Lung (tissue), 12 donors: ENCODE results near the gene CFAP157. TPM values are rescaled to one million over a fixed set of nuclear protein-coding genes. Genes with fewer than 3 reads are reported as not detected.

Experiments used
- ATAC-seq: fragments of 200-7000 bp; cut with Tn5 transposase; one replicate; pipeline ENCODE4 v1.9.1; 2020; ENCODE audit warnings: moderate number of reproducible peaks; ENCODE audit not compliant: insufficient read depth, low FRiP score
- DNase-seq, 3 donors: peaks; one replicate each; pipeline ENCODE4 v3.0.0-alpha.2; 2013 to 2017
- H3K27ac ChIP-seq, 2 donors: one replicate each; pipeline ENCODE4 v1.5.1; 2013; ENCODE audit warnings: mild to moderate bottlenecking in 2 of 2, moderate library complexity in 2 of 2, control low read depth in 1 of 2, inconsistent platforms in 1 of 2, low read depth in 1 of 2, low read length in 1 of 2
- H3K27me3 ChIP-seq, 3 donors: one replicate each; pipeline ENCODE4 v1.5.1; 2013; ENCODE audit warnings: low read length in 2 of 3; ENCODE audit not compliant: control insufficient read depth in 3 of 3, insufficient read depth in 3 of 3
- H3K36me3 ChIP-seq, 4 donors: one replicate each; pipeline ENCODE4 v1.5.1; 2013; ENCODE audit warnings: low read length in 4 of 4, mild to moderate bottlenecking in 1 of 4, moderate library complexity in 1 of 4; ENCODE audit not compliant: control insufficient read depth in 4 of 4, insufficient read depth in 4 of 4
- H3K4me1 ChIP-seq, 5 donors: one replicate each; pipeline ENCODE4 v1.5.1; 2013; ENCODE audit warnings: low read length in 5 of 5, mild to moderate bottlenecking in 2 of 5, moderate library complexity in 1 of 5; ENCODE audit not compliant: control insufficient read depth in 5 of 5, insufficient read depth in 5 of 5
- H3K4me3 ChIP-seq: one replicate; pipeline ENCODE4 v1.5.1; 2013; ENCODE audit warnings: mild to moderate bottlenecking, control low read depth, moderate library complexity
- H3K9ac ChIP-seq, 2 donors: one replicate each; pipeline ENCODE4 v1.5.1; 2013; ENCODE audit warnings: low read length in 2 of 2, control low read depth in 1 of 2; ENCODE audit not compliant: insufficient read depth in 1 of 2
- H3K9me3 ChIP-seq, 4 donors: one replicate each; pipeline ENCODE4 v1.5.1; 2013; ENCODE audit warnings: low read length in 3 of 4, mild to moderate bottlenecking in 1 of 4, moderate library complexity in 1 of 4; ENCODE audit not compliant: control insufficient read depth in 4 of 4, insufficient read depth in 3 of 4
- WGBS, 2 donors: extraction: QIAGEN DNeasy Blood & Tissue Kit; methylation state at CpG; one replicate each; pipeline ENCODE4 v1.1.7; 2013; 5-methylcytosine and 5-hydroxymethylcytosine counted together
- polyA plus RNA-seq, 2 donors: library from polyadenylated mRNA; stranded (reverse); fragments of 200-250 nt; gene quantifications; one replicate each; pipeline ENCODE4 v1.2.1, GENCODE V29; 2013
- total RNA-seq, 2 donors: library from RNA; depleted of rRNA in 1 of 2; stranded (reverse); fragments of >200 nt in 1 of 2; gene quantifications; one replicate each; pipeline ENCODE4 v1.2.1, GENCODE V29; 2014 to 2021
- TF ChIP-seq, protein P1 (sequence below): IDR thresholded peaks from 2 replicates; pipeline ENCODE4 v1.5.1; 2012; ENCODE audit warnings: mild to moderate bottlenecking; ENCODE audit errors: control extremely low read depth, extremely low read depth
- donor health status: control.
- donor health status: control.
- donor health status: Bipolar disorder and iron deficiency.
- donor health status: healthy.
- donor health status: DM: yes; HTN: yes; CAD: no.

The CFAP157 gene
- total and polyA plus RNA-seq, 4 donors = 14.6 to 40.6 (median 16.1) TPM

DNA sequence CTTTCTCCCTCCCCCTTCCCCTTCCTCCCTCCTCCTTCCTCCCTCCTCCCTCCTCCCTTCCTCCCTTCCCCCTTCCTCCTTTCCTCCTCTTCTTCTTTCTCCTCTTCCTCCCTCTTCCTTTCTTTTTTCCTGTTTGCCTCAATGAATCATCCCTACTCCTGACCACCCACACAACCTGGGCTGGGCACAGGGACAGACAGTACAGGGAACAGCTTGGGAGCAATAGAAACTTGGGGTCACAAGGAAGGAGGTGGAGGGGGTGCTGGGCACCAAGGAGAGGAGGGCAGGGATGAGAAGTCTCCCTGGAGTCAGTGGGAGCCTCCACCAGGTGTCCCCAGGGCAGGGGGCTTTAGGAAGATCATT, 14.1 kb downstream of the CFAP157 start:
- Histone ChIP-seq H3K27me3 (no peaks in the 10 kb centered on the region), H3K27ac (no peak overlapping the region), H3K9ac (no peak overlapping the region), H3K4me3 (no peak overlapping the region), H3K9me3 (no peaks in the 10 kb centered on the region), H3K36me3 (no peaks in the 10 kb centered on the region), H3K4me1 (peaks cover 0 to 12% (median 4%) of the 10 kb centered on the region in 5 donors)
- ATAC-seq (no peak), DNase-seq (no peak)
- TF ChIP-seq, protein P1, sequence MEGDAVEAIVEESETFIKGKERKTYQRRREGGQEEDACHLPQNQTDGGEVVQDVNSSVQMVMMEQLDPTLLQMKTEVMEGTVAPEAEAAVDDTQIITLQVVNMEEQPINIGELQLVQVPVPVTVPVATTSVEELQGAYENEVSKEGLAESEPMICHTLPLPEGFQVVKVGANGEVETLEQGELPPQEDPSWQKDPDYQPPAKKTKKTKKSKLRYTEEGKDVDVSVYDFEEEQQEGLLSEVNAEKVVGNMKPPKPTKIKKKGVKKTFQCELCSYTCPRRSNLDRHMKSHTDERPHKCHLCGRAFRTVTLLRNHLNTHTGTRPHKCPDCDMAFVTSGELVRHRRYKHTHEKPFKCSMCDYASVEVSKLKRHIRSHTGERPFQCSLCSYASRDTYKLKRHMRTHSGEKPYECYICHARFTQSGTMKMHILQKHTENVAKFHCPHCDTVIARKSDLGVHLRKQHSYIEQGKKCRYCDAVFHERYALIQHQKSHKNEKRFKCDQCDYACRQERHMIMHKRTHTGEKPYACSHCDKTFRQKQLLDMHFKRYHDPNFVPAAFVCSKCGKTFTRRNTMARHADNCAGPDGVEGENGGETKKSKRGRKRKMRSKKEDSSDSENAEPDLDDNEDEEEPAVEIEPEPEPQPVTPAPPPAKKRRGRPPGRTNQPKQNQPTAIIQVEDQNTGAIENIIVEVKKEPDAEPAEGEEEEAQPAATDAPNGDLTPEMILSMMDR = no peak

DNA sequence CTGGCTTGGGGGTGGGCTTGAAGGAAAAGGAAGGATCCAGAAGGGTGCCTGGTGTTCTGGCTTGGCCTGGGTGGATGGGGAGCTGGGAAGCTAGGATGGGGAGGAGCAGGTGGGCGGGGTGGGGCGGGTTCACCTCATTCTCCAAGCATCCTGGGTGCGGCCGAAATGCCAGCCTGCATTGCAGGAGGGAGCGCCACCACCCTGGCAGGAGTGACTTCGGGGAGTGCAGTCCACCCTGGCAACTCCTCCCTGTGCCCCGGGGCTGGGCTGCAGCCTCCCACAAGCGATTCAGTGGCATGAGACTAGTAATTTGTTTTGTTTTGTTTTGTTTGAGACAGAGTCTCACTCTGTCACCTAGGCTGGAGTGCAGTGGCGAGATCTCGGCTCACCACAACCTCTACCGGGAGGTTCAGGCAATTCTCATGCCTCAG, 14.6 kb downstream of the CFAP157 start:
- TF ChIP-seq, protein P1 = no peak
- no peak for ATAC-seq
- H3K4me3 ChIP-seq = no peak overlapping the region
- no peaks in the 10 kb centered on the region for H3K27me3 ChIP-seq
- no peak overlapping the region for H3K27ac ChIP-seq
- H3K9ac ChIP-seq = no peak overlapping the region
- WGBS, 2 donors = 65 to 69% methylated on average over 11 of the region's 11 CpGs
- DNase-seq = no peak
- H3K4me1 ChIP-seq = peaks cover 0 to 9% (median 4%) of the 10 kb centered on the region in 5 donors
- no peaks in the 10 kb centered on the region for H3K9me3 ChIP-seq
- no peaks in the 10 kb centered on the region for H3K36me3 ChIP-seq

DNA sequence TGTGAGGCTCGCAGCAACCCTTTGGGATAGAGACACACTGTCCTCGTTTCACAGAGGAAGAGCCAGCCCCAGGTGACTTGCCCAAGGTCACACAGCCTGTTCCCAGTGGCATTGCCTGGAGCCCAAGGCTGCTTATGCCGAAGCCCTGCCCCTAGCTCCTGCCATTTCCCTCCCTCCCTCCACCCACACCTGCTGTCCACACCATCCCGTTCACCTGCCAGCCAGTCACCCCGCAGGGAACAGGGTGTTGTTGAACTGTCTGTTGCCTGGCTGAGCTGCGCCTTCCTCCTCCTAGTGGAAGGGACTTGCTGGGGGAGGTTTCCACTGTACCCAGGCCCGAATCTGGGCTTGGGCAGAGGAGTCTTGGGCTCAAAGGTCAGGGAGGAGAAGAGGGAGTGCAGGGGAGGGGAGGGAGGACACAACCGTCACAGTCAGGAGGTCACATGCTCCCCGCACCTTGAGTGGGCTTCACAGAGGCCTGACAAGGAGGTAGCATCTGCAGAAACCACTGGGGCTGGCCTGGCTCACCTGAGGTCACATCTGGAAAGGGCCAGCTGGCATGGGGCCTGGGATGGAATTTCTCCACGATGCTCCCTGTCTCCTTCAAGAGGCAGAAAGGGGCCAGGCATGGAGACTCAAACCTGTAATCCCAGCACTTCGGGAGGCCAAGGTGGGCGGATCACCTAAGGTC, 15.4 kb downstream of the CFAP157 start:
- H3K27ac ChIP-seq = no peak overlapping the region
- H3K4me3 ChIP-seq = no peak overlapping the region
- TF ChIP-seq, protein P1 = no peak
- no peak overlapping the region for H3K9ac ChIP-seq
- no peaks in the 10 kb centered on the region for H3K27me3 ChIP-seq
- H3K36me3 ChIP-seq = no peaks in the 10 kb centered on the region
- WGBS, 2 donors = 81 to 91% methylated on average over 12 of the region's 12 CpGs
- DNase-seq = no peak
- peaks cover 0 to 9% (median 4%) of the 10 kb centered on the region in 5 donors for H3K4me1 ChIP-seq
- no peaks in the 10 kb centered on the region for H3K9me3 ChIP-seq
- no peak for ATAC-seq

DNA sequence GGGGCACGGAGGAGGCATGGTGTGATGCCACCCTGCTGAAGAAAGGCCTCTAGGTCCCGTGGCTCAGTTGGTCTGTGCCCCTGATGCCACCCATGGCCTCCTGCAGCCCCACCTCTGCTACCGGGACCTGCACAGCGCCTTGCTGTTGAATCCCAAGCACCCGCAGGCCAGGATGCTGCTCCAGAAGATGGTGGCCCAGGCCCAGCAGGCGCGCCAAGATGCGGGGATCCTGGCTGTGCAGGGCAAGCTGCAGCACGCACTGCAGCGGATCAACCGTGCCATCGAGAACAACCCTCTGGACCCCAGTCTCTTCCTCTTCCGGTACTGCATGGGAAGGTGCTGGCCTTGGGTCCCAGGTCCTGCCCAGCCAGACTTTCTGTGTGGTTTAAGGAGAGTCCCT, 16.2 kb downstream of the CFAP157 start:
- TF ChIP-seq, protein P1 = no peak
- 92 to 97% methylated on average over 13 of the region's 13 CpGs for WGBS, 2 donors
- no peak overlapping the region for H3K27ac ChIP-seq
- H3K36me3 ChIP-seq = no peaks in the 10 kb centered on the region
- H3K9ac ChIP-seq = no peak overlapping the region
- H3K4me1 ChIP-seq = peaks cover 0 to 9% (median 4%) of the 10 kb centered on the region in 5 donors
- no peaks in the 10 kb centered on the region for H3K9me3 ChIP-seq
- no peak for ATAC-seq
- no peak for DNase-seq
- no peak overlapping the region for H3K4me3 ChIP-seq
- H3K27me3 ChIP-seq = no peaks in the 10 kb centered on the region
